IMR-90 (cell line): Measurements from ENCODE around the gene PTPRG. TPM values are rescaled to one million over a fixed set of nuclear protein-coding genes. Genes with fewer than 3 reads are reported as not detected.

Experiments
- ATAC-seq: fragments of 200-7000 bp; cut with Tn5 transposase; 2 replicates; pipeline ENCODE4 v1.9.1; 2020; ENCODE audit warnings: low read depth, mild to moderate bottlenecking, moderate library complexity
- BruUV-seq: library from RNA; stranded (reverse); fragments of 400-500 nt; replicated peaks from 2 replicates; lab custom pipeline; 2021; lab: Mats Ljungman, UMichigan
- CTCF ChIA-PET: fragments of 300-600 bp; formaldehyde crosslinking; extraction: SDS; loops from one replicate; lab custom pipeline; 2021; ENCODE audit warnings: antibody characterized with exemption; lab: Yijun Ruan, JAX
- POLR2A ChIA-PET: fragments of 300-600 bp; sonication (Branson Sonifier 250); formaldehyde crosslinking; loops from one replicate; lab custom pipeline; 2022; ENCODE audit warnings: antibody characterized with exemption; ENCODE audit not compliant: unreplicated experiment; lab: Charles Lee
- DNase-seq: peaks from one replicate; pipeline ENCODE4 v3.0.0; 2013
- H2AFZ ChIP-seq: replicated peaks from 2 replicates; pipeline ENCODE3; 2013; ENCODE audit warnings: low read length, mild to moderate bottlenecking; ENCODE audit not compliant: poor library complexity
- H2AK5ac ChIP-seq: 2 replicates; pipeline ENCODE4 v1.6.1; 2013; ENCODE audit warnings: low read depth, low read length, inconsistent platforms
- H2AK9ac ChIP-seq: replicated peaks from 2 replicates; pipeline ENCODE3; 2013; ENCODE audit warnings: mild to moderate bottlenecking, low read depth, low read length, moderate library complexity; ENCODE audit not compliant: poor library complexity
- H2BK120ac ChIP-seq: 2 replicates; pipeline ENCODE4 v1.6.1; 2013; ENCODE audit warnings: low read depth, low read length, inconsistent platforms
- H2BK15ac ChIP-seq: 3 replicates; pipeline ENCODE4 v1.6.1; 2013; ENCODE audit warnings: low read depth, low read length, inconsistent platforms
- H2BK20ac ChIP-seq: 2 replicates; pipeline ENCODE4 v1.6.1; 2013; ENCODE audit warnings: low read depth, mild to moderate bottlenecking, inconsistent platforms, low read length, moderate library complexity
- H2BK5ac ChIP-seq: 2 replicates; pipeline ENCODE4 v1.6.1; 2013; ENCODE audit warnings: mild to moderate bottlenecking, low read depth, low read length, inconsistent platforms; ENCODE audit not compliant: poor library complexity, severe bottlenecking
- H3K14ac ChIP-seq: replicated peaks from 2 replicates; pipeline ENCODE4 v1.6.1; 2013; ENCODE audit warnings: low read depth, low read length, inconsistent platforms
- H3K18ac ChIP-seq: 2 replicates; pipeline ENCODE4 v1.6.1; 2013; ENCODE audit warnings: low read depth, low read length, control low read depth
- H3K23ac ChIP-seq: 2 replicates; pipeline ENCODE4 v1.6.1; 2013; ENCODE audit warnings: low read depth, low read length, inconsistent platforms
- H3K27ac ChIP-seq: 2 replicates; pipeline ENCODE4 v1.5.1; 2013; ENCODE audit warnings: mild to moderate bottlenecking, control low read depth, low read length; ENCODE audit not compliant: insufficient read depth
- H3K27me3 ChIP-seq: 2 replicates; pipeline ENCODE4 v1.6.1; 2013; ENCODE audit warnings: low read length; ENCODE audit not compliant: control insufficient read depth, insufficient read depth
- H3K36me3 ChIP-seq: 2 replicates; pipeline ENCODE4 v1.6.1; 2013; ENCODE audit warnings: low read length, mixed read lengths; ENCODE audit not compliant: control insufficient read depth, insufficient read depth
- H3K4ac ChIP-seq: 2 replicates; pipeline ENCODE4 v1.6.1; 2013; ENCODE audit warnings: low read depth, low read length, inconsistent platforms
- H3K4me1 ChIP-seq: 2 replicates; pipeline ENCODE4 v1.6.1; 2013; ENCODE audit warnings: low read length, mixed read lengths; ENCODE audit not compliant: control insufficient read depth, insufficient read depth
- H3K4me2 ChIP-seq: 2 replicates; pipeline ENCODE4 v1.6.1; 2013; ENCODE audit warnings: low read depth, mild to moderate bottlenecking, control low read depth, low read length, moderate library complexity
- H3K4me3 ChIP-seq: 2 replicates; pipeline ENCODE4 v1.5.1; 2013; ENCODE audit warnings: low read depth, mild to moderate bottlenecking, control low read depth, low read length, moderate library complexity; ENCODE audit not compliant: insufficient read depth
- H3K56ac ChIP-seq: 2 replicates; pipeline ENCODE4 v1.6.1; 2013; ENCODE audit warnings: low read length, inconsistent platforms; ENCODE audit not compliant: insufficient read depth; ENCODE audit errors: extremely low read depth
- H3K79me1 ChIP-seq, 2 experiments: 2 replicates each; pipeline ENCODE4 v1.6.1; 2013; ENCODE audit warnings: low read length in 2 of 2, inconsistent platforms in 1 of 2, low read depth in 1 of 2
- H3K9ac ChIP-seq: 2 replicates; pipeline ENCODE4 v1.6.1; 2013; ENCODE audit warnings: low read depth, low read length, control low read depth
- H3K9me1 ChIP-seq: 2 replicates; pipeline ENCODE4 v1.6.1; 2013; ENCODE audit warnings: low read length, inconsistent platforms; ENCODE audit not compliant: insufficient read depth
- H3K9me3 ChIP-seq: 2 replicates; pipeline ENCODE4 v1.6.1; 2013; ENCODE audit warnings: low read length; ENCODE audit not compliant: control insufficient read depth, insufficient read depth
- H4K20me1 ChIP-seq: 2 replicates; pipeline ENCODE4 v1.6.1; 2013; ENCODE audit warnings: low read length, inconsistent platforms; ENCODE audit not compliant: insufficient read depth
- H4K5ac ChIP-seq: 2 replicates; pipeline ENCODE4 v1.6.1; 2013; ENCODE audit warnings: mild to moderate bottlenecking, low read depth, low read length, control low read depth
- H4K8ac ChIP-seq, 2 experiments: 2 replicates each; pipeline ENCODE4 v1.6.1; 2013; ENCODE audit warnings: low read depth in 2 of 2, low read length in 2 of 2, control low read depth in 1 of 2, inconsistent platforms in 1 of 2
- H4K91ac ChIP-seq: 2 replicates; pipeline ENCODE4 v1.6.1; 2013; ENCODE audit warnings: low read depth, low read length, inconsistent platforms; ENCODE audit not compliant: insufficient read depth
- CEBPB ChIP-seq: IDR thresholded peaks from 2 replicates; pipeline ENCODE4 v1.6.1; 2012; ENCODE audit warnings: low read depth, low read length, improper control_type of control experiment
- FOS ChIP-seq: fragments of 150-350 bp; IDR thresholded peaks from 2 replicates; pipeline ENCODE4 v1.6.1; 2016; ENCODE audit warnings: low read depth, low read length
- NFE2L2 ChIP-seq: fragments of 150-350 bp; IDR thresholded peaks from 2 replicates; pipeline ENCODE4 v1.6.1; 2016; ENCODE audit warnings: low read depth, mild to moderate bottlenecking, low read length
- RAD21 ChIP-seq: IDR thresholded peaks from 2 replicates; pipeline ENCODE4 v1.6.1; 2012; ENCODE audit warnings: low read length, improper control_type of control experiment
- SMC3 ChIP-seq: fragments of 150-350 bp; IDR thresholded peaks from 2 replicates; pipeline ENCODE4 v1.6.1; 2016; ENCODE audit warnings: low read depth, mild to moderate bottlenecking, antibody characterized with exemption, low read length, moderate library complexity
- WGBS, 2 experiments: methylation state at CpG; one replicate each; pipeline versions ENCODE4 v1.1.5 to v1.1.7; 2013; ENCODE audit warnings: missing lambda C conversion rate in 2 of 2; ENCODE audit not compliant: insufficient read length in 1 of 2; ENCODE audit errors: extremely low coverage in 2 of 2; 5-methylcytosine and 5-hydroxymethylcytosine counted together
- dilution Hi-C: fragments of 300-500 bp; cut with HindIII; formaldehyde crosslinking; loops from one replicate; pipeline ENCODE4 v1.14.3; 2018; ENCODE audit warnings: low sequenced_read_pairs; ENCODE audit not compliant: unreplicated experiment
- in situ Hi-C: fragments of 300-500 bp; cut with MboI; formaldehyde crosslinking; loops from 3 replicates; pipeline ENCODE4 v1.14.3; 2019; ENCODE audit warnings: low sequenced_read_pairs, inconsistent platforms, mixed read lengths
- intact Hi-C: fragments of 100-400 bp; cut with micrococcal nuclease; formaldehyde crosslinking; loops from 2 replicates; pipeline ENCODE4 v1.10.0; 2022
- polyA plus RNA-seq, 3 experiments: library from polyadenylated mRNA; depleted of rRNA; stranded (reverse); fragments of >200 nt; gene quantifications; 2 replicates each; pipeline ENCODE4 v1.2.3, GENCODE V29; 2012; ENCODE audit warnings: low replicate concordance in 1 of 3
- total RNA-seq: library from RNA; depleted of rRNA; stranded (reverse); fragments of >200 nt; gene quantifications from 2 replicates; pipeline ENCODE4 v1.2.3, GENCODE V29; 2012
- TF ChIP-seq, protein P1 (sequence below): fragments of 150-350 bp; IDR thresholded peaks from 2 replicates; pipeline ENCODE4 v1.6.1; 2016; ENCODE audit warnings: low read depth, mild to moderate bottlenecking, low read length, moderate library complexity, borderline replicate concordance
- TF ChIP-seq, protein P2 (sequence below): conservative IDR thresholded peaks from 2 replicates; pipeline ENCODE4 v1.5.1; 2012; ENCODE audit warnings: mild to moderate bottlenecking, low read depth, low read length, improper control_type of control experiment

The PTPRG gene
- total and polyA plus RNA-seq, 2 of the 4 experiments (the other 2 are of a cell fraction) = 7.7 to 31.0 TPM

DNA sequence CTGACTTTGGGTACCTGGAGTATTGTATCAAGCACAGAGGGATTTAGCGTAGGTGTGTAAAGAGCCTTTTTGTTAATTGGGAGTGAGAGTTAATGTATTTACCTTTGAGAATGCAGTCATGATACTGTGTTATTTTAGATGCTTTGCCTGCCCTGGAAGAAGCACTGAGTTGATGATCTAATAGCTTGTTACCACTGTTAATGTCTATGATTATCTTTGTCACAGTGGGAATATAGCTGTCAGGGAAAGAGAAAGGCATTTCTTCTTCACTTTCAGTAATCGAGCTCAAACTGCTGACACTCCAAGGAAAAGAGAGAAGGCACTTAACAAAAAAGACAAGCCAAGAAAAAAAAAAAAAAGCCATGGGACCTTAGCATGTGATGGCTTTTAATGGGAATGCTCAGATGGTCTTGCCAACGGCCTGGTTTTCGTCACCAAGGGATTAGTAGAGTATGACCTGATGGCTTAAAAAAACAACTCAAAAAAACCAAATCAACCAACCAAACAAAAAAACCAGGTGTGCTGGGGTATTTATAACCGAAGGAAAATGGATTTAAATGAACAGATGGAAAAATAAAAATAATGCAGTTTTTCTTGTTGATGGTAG is 387.4 kb downstream of the PTPRG start:
- in situ Hi-C loops = no loop called here

More for the DNA sequence above, 387.4 kb downstream of the PTPRG start:
- CTCF ChIA-PET = no interaction called here
- Histone ChIP-seq H3K18ac (no peak overlapping the region), H3K23ac (no peak overlapping the region), H2BK5ac (no peak overlapping the region), H2BK120ac (no peak overlapping the region), H3K4me3 (no peak overlapping the region), H3K9me3 (no peaks in the 10 kb centered on the region), H2AFZ (no peak overlapping the region), H2AK9ac (no peak overlapping the region), H3K27ac (no peak overlapping the region), H3K4me1 (no peaks in the 10 kb centered on the region), H3K79me1 (peaks cover 10 to 13% of the 10 kb centered on the region in 2 experiments; a peak in 3 of 4 replicates), H4K8ac (no peak overlapping the region), H3K14ac (no peak overlapping the region), H2BK15ac (no peak overlapping the region), H3K4me2 (no peak overlapping the region), H4K91ac (no peak overlapping the region), H3K9ac (no peak overlapping the region), H4K20me1 (no peaks in the 10 kb centered on the region; the same call in 1 of the 2 replicates), H3K56ac (no peak overlapping the region), H3K27me3 (no peaks in the 10 kb centered on the region), H3K36me3 (no peaks in the 10 kb centered on the region), H2AK5ac (no peak overlapping the region), H3K9me1 (0 out of 2 replicates have a peak, but pooled peaks cover 4% of the 10 kb centered on the region), H2BK20ac (no peak overlapping the region), H4K5ac (no peak overlapping the region), H3K4ac (no peak overlapping the region)
- dilution Hi-C loops (no loop called here), intact Hi-C loops (no loop called here)
- no peak for TF ChIP-seq CEBPB
- no peak for TF ChIP-seq NFE2L2
- TF ChIP-seq FOS = no peak
- no peak for TF ChIP-seq SMC3
- TF ChIP-seq, protein P1, sequence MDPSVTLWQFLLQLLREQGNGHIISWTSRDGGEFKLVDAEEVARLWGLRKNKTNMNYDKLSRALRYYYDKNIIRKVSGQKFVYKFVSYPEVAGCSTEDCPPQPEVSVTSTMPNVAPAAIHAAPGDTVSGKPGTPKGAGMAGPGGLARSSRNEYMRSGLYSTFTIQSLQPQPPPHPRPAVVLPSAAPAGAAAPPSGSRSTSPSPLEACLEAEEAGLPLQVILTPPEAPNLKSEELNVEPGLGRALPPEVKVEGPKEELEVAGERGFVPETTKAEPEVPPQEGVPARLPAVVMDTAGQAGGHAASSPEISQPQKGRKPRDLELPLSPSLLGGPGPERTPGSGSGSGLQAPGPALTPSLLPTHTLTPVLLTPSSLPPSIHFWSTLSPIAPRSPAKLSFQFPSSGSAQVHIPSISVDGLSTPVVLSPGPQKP = no peak
- TF ChIP-seq, protein P2, sequence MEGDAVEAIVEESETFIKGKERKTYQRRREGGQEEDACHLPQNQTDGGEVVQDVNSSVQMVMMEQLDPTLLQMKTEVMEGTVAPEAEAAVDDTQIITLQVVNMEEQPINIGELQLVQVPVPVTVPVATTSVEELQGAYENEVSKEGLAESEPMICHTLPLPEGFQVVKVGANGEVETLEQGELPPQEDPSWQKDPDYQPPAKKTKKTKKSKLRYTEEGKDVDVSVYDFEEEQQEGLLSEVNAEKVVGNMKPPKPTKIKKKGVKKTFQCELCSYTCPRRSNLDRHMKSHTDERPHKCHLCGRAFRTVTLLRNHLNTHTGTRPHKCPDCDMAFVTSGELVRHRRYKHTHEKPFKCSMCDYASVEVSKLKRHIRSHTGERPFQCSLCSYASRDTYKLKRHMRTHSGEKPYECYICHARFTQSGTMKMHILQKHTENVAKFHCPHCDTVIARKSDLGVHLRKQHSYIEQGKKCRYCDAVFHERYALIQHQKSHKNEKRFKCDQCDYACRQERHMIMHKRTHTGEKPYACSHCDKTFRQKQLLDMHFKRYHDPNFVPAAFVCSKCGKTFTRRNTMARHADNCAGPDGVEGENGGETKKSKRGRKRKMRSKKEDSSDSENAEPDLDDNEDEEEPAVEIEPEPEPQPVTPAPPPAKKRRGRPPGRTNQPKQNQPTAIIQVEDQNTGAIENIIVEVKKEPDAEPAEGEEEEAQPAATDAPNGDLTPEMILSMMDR = no peak
- no peak for TF ChIP-seq RAD21
- POLR2A ChIA-PET = no interaction called here
- no TSS peak for BruUV-seq
- DNase-seq (no peak), ATAC-seq (no peak)
- WGBS, 2 experiments = no CpG with 5 or more reads among the region's 5 CpGs
